NCI-H1436 (cell line): ENCODE data around the gene KATNAL1.

Experiments used
- DNase-seq: peaks from one replicate; lab custom pipeline; 2025; lab: John Stamatoyannopoulos, UW

The KATNAL1 gene

GRCh38 chr13:30332456-30333143, 25.2 kb upstream of the KATNAL1 start:
- DNase-seq = no peak

- DNase-seq = no peak
Observed at GRCh38 chr13:30331331-30331771, 24.0 kb upstream of the KATNAL1 start.

GRCh38 chr13:30329009-30329585, 21.7 kb upstream of the KATNAL1 start:
- DNase-seq = no peak

GRCh38 chr13:30325668-30326067, 18.3 kb upstream of the KATNAL1 start:
- no peak for DNase-seq

- no peak for DNase-seq
Observed at GRCh38 chr13:30323524-30323923, 16.2 kb upstream of the KATNAL1 start.

- no peak for DNase-seq
Observed at GRCh38 chr13:30322428-30322827, 15.1 kb upstream of the KATNAL1 start.

- no peak for DNase-seq
Observed at GRCh38 chr13:30321256-30321655, 13.9 kb upstream of the KATNAL1 start.

GRCh38 chr13:30319655-30320054, 12.3 kb upstream of the KATNAL1 start:
- no peak for DNase-seq

- no peak for DNase-seq
Observed at GRCh38 chr13:30319130-30319529, 11.8 kb upstream of the KATNAL1 start.

- no peak for DNase-seq
Observed at GRCh38 chr13:30318026-30318425, 10.7 kb upstream of the KATNAL1 start.

GRCh38 chr13:30314562-30314961, 7.2 kb upstream of the KATNAL1 start:
- no peak for DNase-seq

- no peak for DNase-seq
Observed at GRCh38 chr13:30314069-30314468, 6.7 kb upstream of the KATNAL1 start.

- DNase-seq = no peak
Observed at GRCh38 chr13:30313311-30313710, 6.0 kb upstream of the KATNAL1 start.

- DNase-seq = no peak
Observed at GRCh38 chr13:30312904-30313303, 5.6 kb upstream of the KATNAL1 start.

- DNase-seq = no peak
Observed at GRCh38 chr13:30308548-30308947, 1.2 kb upstream of the KATNAL1 start.

- no peak for DNase-seq
Observed at GRCh38 chr13:30307971-30308290, 580 bp upstream of the KATNAL1 start.

GRCh38 chr13:30306762-30307193, 573 bp downstream of the KATNAL1 start:
- peak; percentile 74 for DNase-seq

GRCh38 chr13:30305456-30305970, 1.8 kb downstream of the KATNAL1 start:
- DNase-seq = no peak

- DNase-seq = no peak
Observed at GRCh38 chr13:30303269-30303668, 4.1 kb downstream of the KATNAL1 start.

- DNase-seq = peak; percentile 2
Observed at GRCh38 chr13:30301827-30302226, 5.5 kb downstream of the KATNAL1 start.

GRCh38 chr13:30300596-30300995, 6.8 kb downstream of the KATNAL1 start:
- no peak for DNase-seq

GRCh38 chr13:30299786-30300185, 7.6 kb downstream of the KATNAL1 start:
- no peak for DNase-seq

- no peak for DNase-seq
Observed at GRCh38 chr13:30295116-30295515, 12.2 kb downstream of the KATNAL1 start.

GRCh38 chr13:30294004-30294403, 13.3 kb downstream of the KATNAL1 start:
- DNase-seq = no peak
